HG03520 (cell line): Measurements from ENCODE around the gene MAMLD1.

Experiments used
- ATAC-seq: cut with Tn5 transposase; IDR thresholded peaks from one replicate; pipeline ENCODE4 v1.9.1; 2021; ENCODE audit warnings: mild to moderate bottlenecking, moderate library complexity; ENCODE audit not compliant: unreplicated experiment

MAMLD1 gene

GRCh38 chrX:150489359-150490015 lies 126.4 kb downstream of the MAMLD1 start:
- no peak for ATAC-seq

GRCh38 chrX:150495496-150495895 lies 132.4 kb downstream of the MAMLD1 start:
- no peak for ATAC-seq

GRCh38 chrX:150499240-150499639 lies 136.1 kb downstream of the MAMLD1 start:
- ATAC-seq, result no peak

GRCh38 chrX:150502091-150502490 lies 139.0 kb downstream of the MAMLD1 start:
- ATAC-seq, result no peak

GRCh38 chrX:150502979-150503897 lies 140.1 kb downstream of the MAMLD1 start:
- no peak for ATAC-seq

- ATAC-seq, result no peak
Measured at GRCh38 chrX:150503898-150504219, 140.7 kb downstream of the MAMLD1 start.

- no peak for ATAC-seq
Measured at GRCh38 chrX:150504397-150505182, 141.5 kb downstream of the MAMLD1 start.

- no peak for ATAC-seq
Measured at GRCh38 chrX:150506020-150506419, 142.9 kb downstream of the MAMLD1 start.

GRCh38 chrX:150506486-150506885 lies 143.4 kb downstream of the MAMLD1 start:
- no peak for ATAC-seq

GRCh38 chrX:150507251-150507856 lies 144.2 kb downstream of the MAMLD1 start:
- ATAC-seq, result no peak

GRCh38 chrX:150508018-150508417 lies 144.9 kb downstream of the MAMLD1 start:
- no peak for ATAC-seq

GRCh38 chrX:150508451-150509367 lies 145.6 kb downstream of the MAMLD1 start:
- no peak for ATAC-seq

GRCh38 chrX:150509703-150510102 lies 146.6 kb downstream of the MAMLD1 start:
- ATAC-seq, result no peak

GRCh38 chrX:150512461-150512901 lies 149.4 kb downstream of the MAMLD1 start:
- no peak for ATAC-seq

GRCh38 chrX:150513544-150513943 lies 150.4 kb downstream of the MAMLD1 start:
- ATAC-seq, result no peak

- ATAC-seq, result no peak
Measured at GRCh38 chrX:150514462-150514861, 151.3 kb downstream of the MAMLD1 start.

- ATAC-seq, result no peak
Measured at GRCh38 chrX:150515801-150516200, 152.7 kb downstream of the MAMLD1 start.

- no peak for ATAC-seq
Measured at GRCh38 chrX:150517303-150517910, 154.3 kb downstream of the MAMLD1 start.

- ATAC-seq, result no peak
Measured at GRCh38 chrX:150522494-150522893, 159.4 kb downstream of the MAMLD1 start.
